GM12891 (cell line): Measurements from ENCODE around the gene NR2C2.

Source experiments
- POLR2A ChIP-seq: IDR thresholded peaks from 2 replicates; pipeline ENCODE4 v1.6.1; 2011; ENCODE audit warnings: low read depth, low read length, control low read depth
- SPI1 ChIP-seq: IDR thresholded peaks from 2 replicates; pipeline ENCODE4 v1.6.1; 2011; ENCODE audit warnings: low read depth, low read length, control low read depth

- no peak for TF ChIP-seq POLR2A
- TF ChIP-seq SPI1, result no peak
These were observed 90.9 kb downstream of the NR2C2 start for GRCh38 chr3:15038306-15038705.
